Brain microvascular endothelial cell (primary cell): ENCODE results near the gene CLDN4.

Source experiments
- DNase-seq: peaks from one replicate; pipeline ENCODE4 v3.0.0-alpha.2; 2020
- H3K27ac ChIP-seq: fragments of 250-450 bp; sonication (Bioruptor Pico); 2 replicates; pipeline ENCODE4 v1.5.1; 2020; ENCODE audit warnings: mild to moderate bottlenecking, moderate library complexity
- H3K27me3 ChIP-seq: fragments of 250-450 bp; sonication (Bioruptor Pico); replicated peaks from 2 replicates; pipeline ENCODE4 v1.5.1; 2020; ENCODE audit warnings: mild to moderate bottlenecking
- H3K36me3 ChIP-seq: fragments of 250-450 bp; sonication (Bioruptor Pico); replicated peaks from 2 replicates; pipeline ENCODE4 v1.5.1; 2020; ENCODE audit warnings: mild to moderate bottlenecking
- H3K4me3 ChIP-seq: 2 replicates; pipeline ENCODE4 v1.5.1; 2011; ENCODE audit warnings: low read depth, mild to moderate bottlenecking, control low read depth, low read length, moderate library complexity
- CTCF ChIP-seq: IDR thresholded peaks from 2 replicates; pipeline ENCODE4 v1.5.1; 2011; ENCODE audit warnings: low read depth, mild to moderate bottlenecking, moderate library complexity, low read length, control low read depth, inconsistent platforms; ENCODE audit errors: missing control alignments
- in situ Hi-C: cut with HindIII; loops from 2 replicates; pipeline ENCODE4 v1.10.0; 2017; ENCODE audit warnings: low sequenced_read_pairs, low pct_ligation_motif_present

Gene CLDN4

GRCh38 chr7:73870041-73870492 is 39.3 kb downstream of the CLDN4 start:
- Histone ChIP-seq H3K4me3 (no peak overlapping the region), H3K27ac (no peak overlapping the region), H3K27me3 (no peaks in the 10 kb centered on the region), H3K36me3 (no peaks in the 10 kb centered on the region)
- TF ChIP-seq CTCF, result no peak
- in situ Hi-C loops, result loop anchor here (25.0 kb wide), 1 partner anchor 317 kb away; no protein-coding TSS in a partner anchor
- no peak for DNase-seq

- in situ Hi-C loops, result loop anchor here (25.0 kb wide), 1 partner anchor 316 kb away; no protein-coding TSS in a partner anchor
- Histone ChIP-seq H3K36me3 (no peaks in the 10 kb centered on the region), H3K4me3 (no peak overlapping the region), H3K27me3 (no peaks in the 10 kb centered on the region), H3K27ac (no peak overlapping the region)
- TF ChIP-seq CTCF, result no peak
- no peak for DNase-seq
Measured at GRCh38 chr7:73871163-73872011, 40.6 kb downstream of the CLDN4 start.

- in situ Hi-C loops, result loop anchor here (25.0 kb wide), 1 partner anchor 315 kb away; no protein-coding TSS in a partner anchor
- no peak overlapping the region for H3K27ac ChIP-seq
Measured at GRCh38 chr7:73872056-73872908, 41.5 kb downstream of the CLDN4 start.

GRCh38 chr7:73876361-73876760 is 45.6 kb downstream of the CLDN4 start:
- no peak overlapping the region for H3K4me3 ChIP-seq
- in situ Hi-C loops, result no loop called here
- H3K27ac ChIP-seq, result no peak overlapping the region
- H3K36me3 ChIP-seq, result no peaks in the 10 kb centered on the region
- peaks cover 15% of the 10 kb centered on the region for H3K27me3 ChIP-seq
- no peak for TF ChIP-seq CTCF
- DNase-seq, result no peak

More at GRCh38 chr7:73872056-73872908, 41.5 kb downstream of the CLDN4 start:
- no peak for TF ChIP-seq CTCF
- Histone ChIP-seq H3K4me3 (no peak overlapping the region), H3K36me3 (no peaks in the 10 kb centered on the region), H3K27me3 (no peaks in the 10 kb centered on the region)
- no peak for DNase-seq

- no peak overlapping the region for H3K4me3 ChIP-seq
- DNase-seq, result no peak
- H3K27me3 ChIP-seq, result peaks cover 17% of the 10 kb centered on the region
- no peak for TF ChIP-seq CTCF
- in situ Hi-C loops, result no loop called here
- H3K36me3 ChIP-seq, result no peaks in the 10 kb centered on the region
- H3K27ac ChIP-seq, result no peak overlapping the region
Measured at GRCh38 chr7:73876973-73877372, 46.2 kb downstream of the CLDN4 start.
